Thoracic aorta (tissue), 2 donors: ENCODE measurements around the gene GRIP2. TPM values are rescaled to one million over a fixed set of nuclear protein-coding genes. Genes with fewer than 3 reads are reported as not detected.

Source experiments
- ATAC-seq: fragments of 150-250 bp; one replicate; pipeline ENCODE4 v1.8.0; 2017; ENCODE audit warnings: low read depth; ENCODE audit not compliant: insufficient number of reproducible peaks, low FRiP score
- DNase-seq: peaks from one replicate; pipeline ENCODE4 v3.0.0-alpha.2; 2020; ENCODE audit warnings: low spot score
- H3K27ac ChIP-seq, 2 donors: fragments of 200-600 bp; sonication (generic); 1 replicate in 1 of 2; 2 replicates in 1 of 2; pipeline ENCODE4 v1.5.1; 2016; ENCODE audit warnings: mild to moderate bottlenecking in 2 of 2, moderate library complexity in 2 of 2
- H3K27me3 ChIP-seq: fragments of 200-600 bp; sonication (generic); replicated peaks from 2 replicates; pipeline ENCODE4 v1.6.0; 2016; ENCODE audit warnings: mild to moderate bottlenecking; ENCODE audit not compliant: insufficient read depth
- H3K36me3 ChIP-seq: fragments of 200-600 bp; sonication (generic); one replicate; pipeline ENCODE4 v1.5.1; 2016
- H3K4me1 ChIP-seq, 2 donors: fragments of 200-600 bp; sonication (generic); 1 replicate in 1 of 2; 2 replicates in 1 of 2; pipeline versions ENCODE4 v1.5.1 to v1.6.0; 2016; ENCODE audit warnings: low read depth in 2 of 2, mild to moderate bottlenecking in 1 of 2; ENCODE audit not compliant: control insufficient read depth in 1 of 2
- H3K4me3 ChIP-seq: fragments of 200-600 bp; sonication (generic); 2 replicates; pipeline ENCODE4 v1.5.1; 2016; ENCODE audit warnings: mild to moderate bottlenecking
- H3K9me3 ChIP-seq: fragments of 200-600 bp; sonication (generic); 2 replicates; pipeline ENCODE4 v1.5.1; 2016
- CTCF ChIP-seq: fragments of 200-600 bp; sonication (generic); IDR thresholded peaks from one replicate; pipeline ENCODE4 v1.5.1; 2019; ENCODE audit warnings: antibody characterized with exemption
- total RNA-seq, 2 donors: library from RNA; depleted of rRNA; stranded (reverse); fragments of >200 nt; gene quantifications; one replicate each; pipeline versions ENCODE4 v1.1.0 to v1.2.3, GENCODE V29; 2016

The GRIP2 gene
- total RNA-seq, 2 donors from 2014 or later, result 1.5 to 4.2 TPM

GRCh38 chr3:14573706-14574105, 33.6 kb upstream of the GRIP2 start:
- no peaks in the 10 kb centered on the region for H3K4me1 ChIP-seq
- H3K4me3 ChIP-seq, result no peak overlapping the region
- no peaks in the 10 kb centered on the region for H3K27me3 ChIP-seq
- TF ChIP-seq CTCF, result no peak
- no peak overlapping the region for H3K27ac ChIP-seq
- DNase-seq (no peak), ATAC-seq (no peak)
- H3K9me3 ChIP-seq, result no peaks in the 10 kb centered on the region
- no peaks in the 10 kb centered on the region for H3K36me3 ChIP-seq

- no peak for ATAC-seq
- TF ChIP-seq CTCF, result no peak
- Histone ChIP-seq H3K4me3 (no peak overlapping the region), H3K27ac (no peak overlapping the region), H3K27me3 (no peaks in the 10 kb centered on the region), H3K9me3 (no peaks in the 10 kb centered on the region), H3K4me1 (no peaks in the 10 kb centered on the region), H3K36me3 (no peaks in the 10 kb centered on the region)
- no peak for DNase-seq
Measured at GRCh38 chr3:14570864-14571263, 30.7 kb upstream of the GRIP2 start.

GRCh38 chr3:14570089-14570488, 29.9 kb upstream of the GRIP2 start:
- H3K4me3 ChIP-seq, result no peak overlapping the region
- DNase-seq (no peak), ATAC-seq (no peak)
- no peaks in the 10 kb centered on the region for H3K27me3 ChIP-seq
- H3K9me3 ChIP-seq, result no peaks in the 10 kb centered on the region
- no peaks in the 10 kb centered on the region for H3K36me3 ChIP-seq
- H3K27ac ChIP-seq, result no peak overlapping the region
- TF ChIP-seq CTCF, result no peak
- H3K4me1 ChIP-seq, result no peaks in the 10 kb centered on the region

GRCh38 chr3:14569474-14570000, 29.4 kb upstream of the GRIP2 start:
- no peaks in the 10 kb centered on the region for H3K36me3 ChIP-seq
- no peaks in the 10 kb centered on the region for H3K9me3 ChIP-seq
- TF ChIP-seq CTCF, result no peak
- no peak overlapping the region for H3K27ac ChIP-seq
- H3K4me1 ChIP-seq, result no peaks in the 10 kb centered on the region
- ATAC-seq (no peak), DNase-seq (no peak)
- no peaks in the 10 kb centered on the region for H3K27me3 ChIP-seq
- H3K4me3 ChIP-seq, result no peak overlapping the region

- Histone ChIP-seq H3K36me3 (no peaks in the 10 kb centered on the region), H3K9me3 (no peaks in the 10 kb centered on the region), H3K4me3 (no peak overlapping the region), H3K27ac (no peak overlapping the region), H3K4me1 (no peaks in the 10 kb centered on the region), H3K27me3 (no peaks in the 10 kb centered on the region)
- DNase-seq (no peak), ATAC-seq (no peak)
- no peak for TF ChIP-seq CTCF
Measured at GRCh38 chr3:14568269-14568668, 28.1 kb upstream of the GRIP2 start.
